ENCODE results near the gene LUZP2.

LUZP2 gene

DNA sequence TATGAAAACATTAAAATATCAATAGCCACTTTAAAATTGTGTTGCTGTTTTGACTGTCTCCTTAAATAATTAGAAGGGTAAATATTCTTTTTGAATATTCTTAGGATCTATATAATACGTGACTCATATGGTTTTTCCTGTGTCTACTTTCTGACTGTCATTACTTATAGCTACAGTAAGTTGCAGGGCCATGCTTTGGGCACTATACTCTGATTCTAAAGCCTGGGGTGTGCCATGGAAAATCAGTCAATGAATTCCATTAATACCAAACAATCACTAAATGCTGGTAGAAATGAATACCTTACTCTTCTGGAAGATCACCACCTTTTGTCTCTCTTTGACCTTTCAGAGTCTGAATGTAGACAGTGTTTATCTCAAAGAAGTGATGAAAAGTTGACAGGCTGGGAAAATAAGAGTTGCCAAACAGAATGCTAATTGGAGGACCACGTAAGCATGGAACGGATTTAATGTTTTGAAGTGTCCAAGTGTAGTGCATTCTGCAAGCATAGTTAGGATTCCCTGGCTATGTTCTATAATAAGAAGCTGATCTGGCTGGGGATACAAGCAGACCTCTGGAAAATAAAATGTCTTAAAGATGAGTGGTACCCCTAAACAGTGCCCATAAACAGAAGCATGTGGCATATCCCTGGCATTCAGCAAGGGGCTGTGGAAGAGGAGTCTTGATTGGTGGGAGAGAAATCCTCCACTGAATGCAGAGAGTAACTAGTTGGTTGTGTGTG lies 16.8 kb downstream of the LUZP2 start:
- Histone ChIP-seq H3K9ac (ENCODE audit: low read length) (no peak overlapping the region), H3K9me3 (ENCODE audit: control insufficient read depth, low read length) (no peaks in the 10 kb centered on the region), H3K27me3 (ENCODE audit: control insufficient read depth, insufficient read depth, low read length) (no peaks in the 10 kb centered on the region), H3K4me1 (ENCODE audit: control insufficient read depth, insufficient read depth, low read length) (peaks cover 5% of the 10 kb centered on the region), H3K4me3 (ENCODE audit: low read length) (no peak overlapping the region), H3K36me3 (ENCODE audit: control insufficient read depth, insufficient read depth, low read length) (no peaks in the 10 kb centered on the region)

DNA sequence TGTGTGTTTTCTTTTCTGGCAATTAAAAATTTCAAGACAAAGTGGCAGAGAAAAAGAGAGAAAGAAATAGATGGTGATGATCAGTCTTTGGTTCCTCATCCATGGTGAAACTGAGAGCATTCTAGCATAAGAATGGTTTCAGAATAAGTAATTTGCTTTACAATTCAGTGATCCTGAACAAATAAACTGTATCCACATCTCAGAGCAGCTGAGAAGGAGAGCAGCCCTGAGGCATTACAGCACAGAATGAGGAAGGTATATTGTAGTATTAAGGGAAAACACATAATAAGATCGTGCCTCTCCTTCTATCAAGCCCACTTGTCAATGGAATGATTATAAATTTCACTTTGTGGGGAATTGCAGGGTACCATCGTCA lies 17.4 kb downstream of the LUZP2 start:
- H3K36me3 ChIP-seq (ENCODE audit: control insufficient read depth, insufficient read depth, low read length) = no peaks in the 10 kb centered on the region
- no peak overlapping the region for H3K4me3 ChIP-seq (ENCODE audit: low read length)

DNA sequence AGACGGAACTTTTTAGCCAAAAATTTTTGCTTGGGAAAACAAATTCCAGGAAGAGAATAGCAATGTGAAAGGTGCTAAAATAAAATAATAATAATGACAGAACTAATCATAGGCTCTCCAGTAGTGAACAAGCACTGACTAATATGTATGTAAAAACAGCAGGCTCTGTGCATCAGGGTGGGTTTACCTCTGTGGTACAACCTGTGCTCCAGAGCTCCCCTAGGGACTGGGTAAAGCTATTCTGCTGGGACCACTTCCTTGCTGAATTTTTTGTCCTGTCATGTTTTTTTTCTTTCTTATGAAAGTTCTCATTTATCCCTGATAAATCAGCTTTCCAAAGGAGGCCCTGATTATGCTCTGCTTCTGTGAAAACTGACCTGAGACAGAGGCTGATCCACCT lies 18.8 kb downstream of the LUZP2 start:
- no peak overlapping the region for H3K9ac ChIP-seq (ENCODE audit: low read length)
- peaks cover 5% of the 10 kb centered on the region for H3K4me1 ChIP-seq (ENCODE audit: control insufficient read depth, insufficient read depth, low read length)
- H3K27me3 ChIP-seq (ENCODE audit: control insufficient read depth, insufficient read depth, low read length) = no peaks in the 10 kb centered on the region
- no peaks in the 10 kb centered on the region for H3K9me3 ChIP-seq (ENCODE audit: control insufficient read depth, low read length)
- no peaks in the 10 kb centered on the region for H3K36me3 ChIP-seq (ENCODE audit: control insufficient read depth, insufficient read depth, low read length)
- no peak overlapping the region for H3K4me3 ChIP-seq (ENCODE audit: low read length)

More for the DNA sequence above, 17.4 kb downstream of the LUZP2 start:
- H3K9ac ChIP-seq (ENCODE audit: low read length) = no peak overlapping the region
- no peaks in the 10 kb centered on the region for H3K9me3 ChIP-seq (ENCODE audit: control insufficient read depth, low read length)
- H3K4me1 ChIP-seq (ENCODE audit: control insufficient read depth, insufficient read depth, low read length) = peaks cover 5% of the 10 kb centered on the region
- no peaks in the 10 kb centered on the region for H3K27me3 ChIP-seq (ENCODE audit: control insufficient read depth, insufficient read depth, low read length)

DNA sequence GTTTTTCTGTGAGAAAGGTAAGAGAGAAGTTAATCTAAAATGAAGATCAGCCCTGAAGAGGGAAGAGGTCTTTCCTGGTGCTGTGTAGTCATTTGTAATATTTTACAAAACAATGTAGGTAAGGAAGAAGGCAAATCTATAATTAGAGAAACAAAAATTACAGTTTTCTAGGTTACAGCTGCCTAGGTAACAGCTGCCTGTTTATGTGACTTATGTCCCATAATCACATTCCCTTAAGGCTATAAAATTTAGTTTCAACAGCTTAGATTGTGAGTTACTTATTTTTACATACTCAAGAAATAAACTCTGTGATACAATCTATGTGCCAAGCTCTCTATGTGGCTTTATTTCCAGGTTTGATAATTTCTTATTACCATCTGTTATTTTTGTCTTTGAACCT lies 19.8 kb downstream of the LUZP2 start:
- Histone ChIP-seq H3K36me3 (ENCODE audit: control insufficient read depth, insufficient read depth, low read length) (no peaks in the 10 kb centered on the region), H3K4me3 (ENCODE audit: low read length) (no peak overlapping the region), H3K4me1 (ENCODE audit: control insufficient read depth, insufficient read depth, low read length) (peaks cover 5% of the 10 kb centered on the region), H3K9ac (ENCODE audit: low read length) (no peak overlapping the region), H3K9me3 (ENCODE audit: control insufficient read depth, low read length) (no peaks in the 10 kb centered on the region), H3K27me3 (ENCODE audit: control insufficient read depth, insufficient read depth, low read length) (no peaks in the 10 kb centered on the region)

DNA sequence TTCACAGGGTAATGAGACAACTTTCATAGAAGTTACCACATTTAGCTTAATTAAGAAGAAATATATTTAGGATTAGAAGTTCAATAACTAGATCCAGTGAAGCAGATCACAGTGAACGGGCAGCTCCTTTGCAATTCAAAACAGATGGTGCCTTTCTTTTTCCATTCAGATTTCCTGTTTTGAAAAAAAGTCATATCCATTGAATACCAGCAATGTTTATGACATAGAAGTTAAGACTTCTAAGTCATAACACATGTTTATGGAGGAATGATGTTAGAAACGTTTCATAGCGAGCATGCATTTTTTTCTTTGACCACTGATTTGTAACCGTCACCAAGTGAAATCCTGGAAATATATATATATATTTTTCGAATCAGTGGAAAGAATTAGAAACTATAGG lies 24.7 kb downstream of the LUZP2 start:
- H3K27me3 ChIP-seq (ENCODE audit: control insufficient read depth, insufficient read depth, low read length) = no peaks in the 10 kb centered on the region
- H3K4me3 ChIP-seq (ENCODE audit: low read length) = no peak overlapping the region
- no peaks in the 10 kb centered on the region for H3K36me3 ChIP-seq (ENCODE audit: control insufficient read depth, insufficient read depth, low read length)
- no peak overlapping the region for H3K9ac ChIP-seq (ENCODE audit: low read length)
- H3K4me1 ChIP-seq (ENCODE audit: control insufficient read depth, insufficient read depth, low read length) = no peaks in the 10 kb centered on the region
- no peaks in the 10 kb centered on the region for H3K9me3 ChIP-seq (ENCODE audit: control insufficient read depth, low read length)

DNA sequence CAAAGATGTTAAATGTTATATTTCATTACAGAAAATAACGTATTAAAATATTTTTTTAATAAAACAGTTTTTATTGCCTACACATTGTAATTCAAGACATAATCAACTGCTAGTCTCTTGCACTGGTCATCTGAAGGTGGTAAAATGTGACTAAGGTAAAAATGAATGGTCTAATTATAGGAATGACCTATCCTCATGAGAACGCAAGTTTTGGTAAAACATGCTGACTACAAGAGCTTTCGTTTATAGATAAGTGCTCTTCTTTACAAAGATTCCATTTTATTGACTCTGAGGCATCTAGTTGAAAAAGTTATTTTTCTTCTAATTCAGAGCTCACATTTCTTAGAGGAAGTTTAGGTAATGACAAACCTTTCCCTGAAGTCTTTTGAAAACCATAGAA lies 27.3 kb downstream of the LUZP2 start:
- Histone ChIP-seq H3K4me1 (ENCODE audit: control insufficient read depth, insufficient read depth, low read length) (no peaks in the 10 kb centered on the region), H3K9me3 (ENCODE audit: control insufficient read depth, low read length) (no peaks in the 10 kb centered on the region), H3K36me3 (ENCODE audit: control insufficient read depth, insufficient read depth, low read length) (no peaks in the 10 kb centered on the region), H3K27me3 (ENCODE audit: control insufficient read depth, insufficient read depth, low read length) (no peaks in the 10 kb centered on the region), H3K9ac (ENCODE audit: low read length) (no peak overlapping the region), H3K4me3 (ENCODE audit: low read length) (no peak overlapping the region)

DNA sequence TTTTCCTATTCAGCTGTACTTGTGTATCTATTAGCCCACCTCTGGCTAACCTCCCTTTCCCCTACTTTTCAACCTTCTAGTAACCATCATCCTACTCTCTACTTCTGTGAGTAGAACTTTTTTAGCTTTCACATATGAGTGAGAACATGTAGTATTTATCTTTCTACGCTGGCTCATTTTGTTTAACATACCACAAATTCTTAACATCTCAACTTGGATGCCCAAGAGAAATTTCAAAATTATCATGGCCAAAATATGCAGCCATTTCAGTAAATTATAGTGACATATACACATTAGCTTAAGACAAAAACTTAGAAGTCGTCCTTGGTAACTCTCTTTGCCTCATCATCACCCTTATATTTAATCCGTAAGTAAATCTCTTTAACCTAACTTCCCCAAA lies 34.7 kb downstream of the LUZP2 start:
- Histone ChIP-seq H3K4me1 (ENCODE audit: control insufficient read depth, insufficient read depth, low read length) (no peaks in the 10 kb centered on the region), H3K9ac (ENCODE audit: low read length) (no peak overlapping the region), H3K9me3 (ENCODE audit: control insufficient read depth, low read length) (no peaks in the 10 kb centered on the region), H3K36me3 (ENCODE audit: control insufficient read depth, insufficient read depth, low read length) (no peaks in the 10 kb centered on the region), H3K27me3 (ENCODE audit: control insufficient read depth, insufficient read depth, low read length) (no peaks in the 10 kb centered on the region), H3K4me3 (ENCODE audit: low read length) (no peak overlapping the region)

DNA sequence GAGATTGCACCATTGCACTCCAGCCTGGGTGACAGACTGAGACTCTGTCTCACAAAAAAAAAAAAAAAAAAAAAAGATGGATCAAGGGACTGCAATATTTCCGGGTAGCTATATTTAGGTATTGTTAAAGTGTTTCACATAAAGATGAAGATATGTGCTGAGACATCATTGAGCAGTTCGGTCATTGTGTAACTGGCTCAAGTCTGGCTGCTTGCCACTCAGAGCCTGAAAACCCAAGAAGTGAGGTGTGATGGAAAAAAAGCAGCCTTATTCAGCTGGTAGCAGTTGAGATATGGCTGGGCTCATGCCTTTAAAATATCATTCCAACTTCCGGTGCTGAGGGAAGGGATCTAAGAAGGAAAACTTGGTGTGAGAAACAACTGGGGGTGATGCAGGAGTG lies 46.9 kb downstream of the LUZP2 start:
- H3K36me3 ChIP-seq (ENCODE audit: control insufficient read depth, insufficient read depth, low read length) = no peaks in the 10 kb centered on the region
- H3K9me3 ChIP-seq (ENCODE audit: control insufficient read depth, low read length) = no peaks in the 10 kb centered on the region
- H3K27me3 ChIP-seq (ENCODE audit: control insufficient read depth, insufficient read depth, low read length) = no peaks in the 10 kb centered on the region

DNA sequence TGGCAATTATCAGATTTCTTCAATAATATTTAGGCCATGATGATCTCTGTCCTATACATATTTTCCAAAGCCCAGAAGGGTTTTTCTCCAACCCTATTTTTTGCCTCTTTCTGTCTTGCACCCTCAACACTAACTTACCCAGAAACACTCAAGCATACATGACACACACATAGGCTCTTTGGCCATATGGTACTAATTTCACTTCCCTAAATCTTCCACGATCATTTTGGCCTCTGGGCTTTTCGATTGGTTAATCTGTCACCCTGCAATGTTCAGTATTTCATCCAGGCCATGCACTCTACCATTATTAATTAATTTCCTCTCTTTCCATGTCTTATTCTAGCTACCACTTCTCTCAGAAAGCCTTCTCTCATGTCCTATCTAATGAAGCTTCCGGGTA lies 59.8 kb downstream of the LUZP2 start:
- H3K4me3 ChIP-seq (ENCODE audit: low read length) = no peak overlapping the region
- no peaks in the 10 kb centered on the region for H3K36me3 ChIP-seq (ENCODE audit: control insufficient read depth, insufficient read depth, low read length)
- H3K9me3 ChIP-seq (ENCODE audit: control insufficient read depth, low read length) = no peaks in the 10 kb centered on the region
- no peak overlapping the region for H3K9ac ChIP-seq (ENCODE audit: low read length)
- no peaks in the 10 kb centered on the region for H3K27me3 ChIP-seq (ENCODE audit: control insufficient read depth, insufficient read depth, low read length)
- no peaks in the 10 kb centered on the region for H3K4me1 ChIP-seq (ENCODE audit: control insufficient read depth, insufficient read depth, low read length)

More for the DNA sequence above, 46.9 kb downstream of the LUZP2 start:
- Histone ChIP-seq H3K4me1 (ENCODE audit: control insufficient read depth, insufficient read depth, low read length) (no peaks in the 10 kb centered on the region), H3K9ac (ENCODE audit: low read length) (no peak overlapping the region), H3K4me3 (ENCODE audit: low read length) (no peak overlapping the region)

DNA sequence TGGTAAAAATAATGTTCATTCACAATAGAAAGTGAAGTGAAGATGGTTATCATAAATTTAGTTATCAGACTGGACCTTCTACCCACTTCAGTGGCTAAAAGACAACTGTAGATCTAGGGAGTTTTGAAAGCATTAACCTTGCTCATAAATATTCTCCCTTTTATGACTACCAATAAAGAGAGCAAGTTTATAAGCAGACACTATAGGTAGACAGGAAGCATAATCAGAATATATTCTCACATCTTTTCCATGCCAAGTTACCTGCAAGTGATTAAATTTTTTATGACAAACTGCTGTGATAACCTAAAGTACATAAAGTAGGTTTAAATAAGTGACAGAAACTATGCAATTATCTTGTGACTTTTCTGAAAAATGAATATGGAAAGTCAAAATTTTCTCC lies 62.5 kb downstream of the LUZP2 start:
- no peaks in the 10 kb centered on the region for H3K36me3 ChIP-seq (ENCODE audit: control insufficient read depth, insufficient read depth, low read length)

DNA sequence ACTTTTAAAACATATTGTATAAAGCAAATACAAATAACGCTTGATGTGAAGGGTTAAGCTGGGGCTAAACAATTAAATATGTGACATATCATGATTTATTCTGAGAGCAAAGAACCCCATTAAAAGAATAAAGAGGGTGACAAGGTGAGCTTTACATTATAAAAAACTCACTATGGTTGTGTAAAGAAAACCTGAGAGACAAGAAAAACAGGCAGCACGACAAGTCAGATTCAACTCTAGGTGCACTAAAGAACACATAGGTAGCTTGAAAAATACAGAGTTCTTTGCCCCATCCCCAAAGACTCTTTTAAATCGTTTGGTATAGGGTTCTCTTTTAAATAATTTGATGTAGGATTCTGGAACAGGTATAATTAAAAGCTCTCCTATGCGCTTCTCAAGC lies 63.5 kb downstream of the LUZP2 start:
- H3K9me3 ChIP-seq (ENCODE audit: control insufficient read depth, low read length) = no peaks in the 10 kb centered on the region
- no peak overlapping the region for H3K9ac ChIP-seq (ENCODE audit: low read length)
- no peaks in the 10 kb centered on the region for H3K27me3 ChIP-seq (ENCODE audit: control insufficient read depth, insufficient read depth, low read length)
- H3K4me1 ChIP-seq (ENCODE audit: control insufficient read depth, insufficient read depth, low read length) = no peaks in the 10 kb centered on the region
- H3K36me3 ChIP-seq (ENCODE audit: control insufficient read depth, insufficient read depth, low read length) = no peaks in the 10 kb centered on the region
- H3K4me3 ChIP-seq (ENCODE audit: low read length) = no peak overlapping the region

More for the DNA sequence above, 62.5 kb downstream of the LUZP2 start:
- Histone ChIP-seq H3K9me3 (ENCODE audit: control insufficient read depth, low read length) (no peaks in the 10 kb centered on the region), H3K4me1 (ENCODE audit: control insufficient read depth, insufficient read depth, low read length) (no peaks in the 10 kb centered on the region), H3K9ac (ENCODE audit: low read length) (no peak overlapping the region), H3K27me3 (ENCODE audit: control insufficient read depth, insufficient read depth, low read length) (no peaks in the 10 kb centered on the region), H3K4me3 (ENCODE audit: low read length) (no peak overlapping the region)

DNA sequence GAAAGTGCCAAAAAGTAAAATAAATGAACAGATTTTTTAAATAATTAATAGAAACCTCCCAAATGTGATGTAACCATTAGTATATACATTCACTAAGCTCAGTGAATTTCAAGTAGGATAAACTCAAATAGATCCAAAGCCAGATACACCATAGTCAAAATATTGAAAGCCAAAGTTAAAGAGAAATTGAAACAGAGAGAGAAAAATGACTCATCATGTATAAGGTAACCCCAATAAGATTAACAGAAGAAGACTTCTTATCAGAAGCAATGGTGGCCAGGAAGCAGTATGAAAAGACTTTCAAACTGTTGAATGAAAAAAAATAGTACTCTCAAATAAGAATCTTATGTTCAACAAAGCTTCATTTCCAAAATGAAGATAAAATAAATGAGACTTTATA lies 70.5 kb downstream of the LUZP2 start:
- no peak overlapping the region for H3K9ac ChIP-seq (ENCODE audit: low read length)
- H3K9me3 ChIP-seq (ENCODE audit: control insufficient read depth, low read length) = no peaks in the 10 kb centered on the region
- no peaks in the 10 kb centered on the region for H3K36me3 ChIP-seq (ENCODE audit: control insufficient read depth, insufficient read depth, low read length)
- H3K27me3 ChIP-seq (ENCODE audit: control insufficient read depth, insufficient read depth, low read length) = no peaks in the 10 kb centered on the region
- no peak overlapping the region for H3K4me3 ChIP-seq (ENCODE audit: low read length)
- no peaks in the 10 kb centered on the region for H3K4me1 ChIP-seq (ENCODE audit: control insufficient read depth, insufficient read depth, low read length)

DNA sequence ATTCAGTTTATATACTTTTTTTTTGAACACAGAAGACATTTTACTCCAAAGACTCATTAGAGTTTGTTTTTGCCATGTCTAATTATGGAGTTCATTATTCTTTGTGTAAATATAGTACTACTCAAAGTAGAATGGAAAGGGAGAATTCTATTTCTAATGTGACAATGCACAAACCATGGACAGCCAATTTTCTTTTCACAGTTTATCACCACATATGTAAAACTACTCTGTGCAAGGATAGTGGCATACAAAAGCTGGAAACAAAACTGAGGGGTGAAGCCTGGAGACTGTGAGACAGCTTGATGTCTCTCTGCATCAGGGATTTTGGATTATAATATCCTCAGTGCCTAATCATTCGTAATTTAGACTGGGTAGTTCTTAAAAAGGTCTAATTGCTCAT lies 75.5 kb downstream of the LUZP2 start:
- no peaks in the 10 kb centered on the region for H3K9me3 ChIP-seq (ENCODE audit: control insufficient read depth, low read length)
- H3K27me3 ChIP-seq (ENCODE audit: control insufficient read depth, insufficient read depth, low read length) = no peaks in the 10 kb centered on the region
- no peak overlapping the region for H3K4me3 ChIP-seq (ENCODE audit: low read length)
- H3K9ac ChIP-seq (ENCODE audit: low read length) = no peak overlapping the region
- no peaks in the 10 kb centered on the region for H3K4me1 ChIP-seq (ENCODE audit: control insufficient read depth, insufficient read depth, low read length)
- no peaks in the 10 kb centered on the region for H3K36me3 ChIP-seq (ENCODE audit: control insufficient read depth, insufficient read depth, low read length)
